GM12864 (cell line): ENCODE measurements around the gene PLD5.
"Not testable (repeated sequence)": the region's sequence is repeated elsewhere in the genome, so short reads cannot be mapped to it uniquely, and the experiment has no call there.

Experiments used
- DNase-seq: peaks from one replicate; pipeline ENCODE4 v3.0.0-alpha.2; 2011; ENCODE audit warnings: low read depth
- H3K4me3 ChIP-seq: 2 replicates; pipeline ENCODE4 v1.5.1; 2011; ENCODE audit warnings: mild to moderate bottlenecking, low read depth, low read length, control low read depth
- CTCF ChIP-seq: IDR thresholded peaks from 2 replicates; pipeline ENCODE4 v1.5.1; 2011; ENCODE audit warnings: low read depth, mild to moderate bottlenecking, moderate library complexity, low read length, control low read depth, inconsistent platforms; ENCODE audit errors: missing control alignments

Gene PLD5

GRCh38 chr1:242212401-242212800 is 312.1 kb downstream of the PLD5 start:
- no peak for DNase-seq
- TF ChIP-seq CTCF = no peak
- no peak overlapping the region for H3K4me3 ChIP-seq

DNA sequence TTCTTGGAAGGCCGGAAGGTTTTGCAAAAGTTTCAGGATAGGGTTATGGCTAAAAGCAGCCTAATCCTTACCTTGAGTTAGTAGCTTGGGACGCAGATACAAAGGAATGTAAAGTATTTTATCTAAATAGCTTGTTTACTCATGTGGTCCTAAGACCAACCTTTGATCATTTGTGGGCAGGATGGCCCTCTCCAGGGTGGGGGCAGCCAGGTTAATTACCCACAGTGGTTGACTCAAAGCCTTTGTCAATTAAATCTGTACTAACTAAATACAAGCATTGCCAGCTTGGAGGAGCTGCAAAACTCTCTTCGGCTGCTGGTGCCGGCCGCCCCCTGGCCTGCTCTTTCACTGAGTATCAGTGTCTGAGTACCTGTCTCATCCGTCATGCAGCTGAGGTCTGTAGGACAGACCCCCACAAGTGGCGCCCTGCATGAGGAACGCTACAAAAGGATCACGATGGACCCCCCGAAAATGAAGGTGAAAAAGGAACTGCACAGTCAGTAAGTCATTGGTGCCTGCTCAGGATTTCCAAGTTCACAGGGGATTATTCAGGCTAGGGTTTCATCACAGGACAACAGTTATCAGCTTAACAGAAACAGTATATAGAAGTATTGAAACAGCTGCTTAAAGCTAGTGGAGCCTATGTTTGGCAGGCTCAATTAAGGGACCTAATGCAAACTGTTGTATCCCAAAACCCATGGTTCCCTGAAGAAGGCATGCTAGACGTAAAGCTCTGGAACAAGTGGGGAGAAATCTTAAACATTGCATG is 313.1 kb downstream of the PLD5 start:
- no peak for DNase-seq
- no peak for TF ChIP-seq CTCF

GRCh38 chr1:242210316-242210715 is 314.2 kb downstream of the PLD5 start:
- H3K4me3 ChIP-seq, DNase-seq: not testable (repeated sequence)

More for the DNA sequence above, 313.1 kb downstream of the PLD5 start:
- H3K4me3 ChIP-seq = no peak overlapping the region

DNA sequence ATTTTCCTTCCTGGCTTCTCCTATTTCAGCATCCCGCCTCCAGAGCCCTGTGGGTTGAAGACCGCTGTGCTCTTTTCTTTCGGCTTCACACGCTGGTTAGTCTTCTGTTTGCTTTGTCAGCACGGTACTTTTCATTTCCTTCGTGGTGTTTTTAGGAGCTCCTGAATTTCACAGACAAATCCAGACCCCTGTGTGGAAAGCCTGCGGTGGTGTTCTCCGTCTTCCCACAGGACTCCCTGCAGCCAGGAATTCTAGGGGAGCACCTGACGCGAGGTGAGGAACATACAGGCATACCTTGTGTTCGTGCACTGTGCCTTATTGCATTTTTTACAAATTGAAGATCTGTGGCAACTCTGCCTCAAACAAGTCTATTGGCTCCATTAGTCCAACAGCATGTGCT is 315.4 kb downstream of the PLD5 start:
- TF ChIP-seq CTCF = no peak
- H3K4me3 ChIP-seq = no peak overlapping the region
- DNase-seq = no peak

- DNase-seq = no peak
- no peak for TF ChIP-seq CTCF
- H3K4me3 ChIP-seq = no peak overlapping the region
These were observed 316.5 kb downstream of the PLD5 start for GRCh38 chr1:242208021-242208420.

DNA sequence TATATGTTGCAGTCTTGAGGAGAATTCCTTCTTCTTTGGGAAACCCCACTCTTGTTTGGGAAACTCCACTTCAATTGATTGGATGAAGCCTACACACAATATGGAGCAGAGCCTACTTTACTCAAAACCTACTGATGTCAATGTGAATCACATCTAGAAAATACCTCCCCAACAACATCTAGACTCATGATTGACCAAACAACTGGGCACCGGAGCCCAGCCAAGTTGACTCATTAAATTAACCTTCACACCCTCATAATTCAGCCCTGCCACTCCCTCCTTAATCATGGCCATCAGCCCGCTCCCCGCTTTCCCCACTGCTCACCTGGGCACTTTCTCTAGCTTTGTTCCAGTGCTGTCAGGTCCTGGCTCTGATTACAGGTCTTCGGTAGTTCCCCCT is 317.5 kb downstream of the PLD5 start:
- TF ChIP-seq CTCF = no peak
- no peak for DNase-seq
- H3K4me3 ChIP-seq = no peak overlapping the region

- TF ChIP-seq CTCF = no peak
- DNase-seq = no peak
- no peak overlapping the region for H3K4me3 ChIP-seq
These were observed 318.6 kb downstream of the PLD5 start for GRCh38 chr1:242205622-242206489.
